ENCODE data around the gene CYTH3. TPM values are rescaled to one million over a fixed set of nuclear protein-coding genes. Genes with fewer than 3 reads are reported as not detected.
A peak's percentile ranks its signal among the peaks of the same experiment; 100 is the strongest.

Gene CYTH3
- total RNA-seq, 1 experiment from 2014 or later: 29.1 TPM

- Mint-ChIP-seq H3K27me3 (ENCODE audit: insufficient read depth, unreplicated experiment) (no peaks in the 10 kb centered on the region), H3K4me3 (ENCODE audit: unreplicated experiment) (no peak overlapping the region), H3K36me3 (ENCODE audit: insufficient read depth, unreplicated experiment) (no peaks in the 10 kb centered on the region), H3K27ac (ENCODE audit: unreplicated experiment) (peak overlapping the region; percentile 50), H3K9me3 (ENCODE audit: unreplicated experiment) (no peaks in the 10 kb centered on the region), H3K4me1 (ENCODE audit: low read depth, unreplicated experiment) (peaks cover 5% of the 10 kb centered on the region)
- no peaks in the 10 kb centered on the region for H3K36me3 ChIP-seq (ENCODE audit: control insufficient read depth, insufficient read depth, low read length)
- no TSS peak for BruUV-seq (replicated peaks)
- ChIA-PET CTCF (no interaction called here), POLR2A (interaction anchor here (0.5 kb wide), 1 partner anchor 233 kb away, joined by 6 read pairs; no protein-coding TSS in a partner anchor)
- H3K4me3 ChIP-seq (ENCODE audit: low read depth, low read length): no peak overlapping the region
- intact Hi-C loops (cut with micrococcal nuclease; ENCODE audit: unreplicated experiment): no loop called here
- no peaks in the 10 kb centered on the region for H3K9me3 ChIP-seq
- no peaks in the 10 kb centered on the region for H3K4me1 ChIP-seq
- no peaks in the 10 kb centered on the region for H3K27me3 ChIP-seq (replicated peaks; ENCODE audit: control insufficient read depth, insufficient read depth, low read length)
- peak in 1 of 2 experiments; percentile 45 for DNase-seq
- TF ChIP-seq CTCF (IDR thresholded peaks at IDR 0.05; ENCODE audit: insufficient read depth in 1 of 2, low read depth in 1 of 2, low read length in 1 of 2, severe bottlenecking in 1 of 2, unreplicated experiment in 1 of 2): no peak
Measured at GRCh38 chr7:6290319-6290741, 17.9 kb upstream of the CYTH3 start.

GRCh38 chr7:6288270-6288860 is 15.9 kb upstream of the CYTH3 start:
- peaks cover 9% of the 10 kb centered on the region for H3K9me3 Mint-ChIP-seq (ENCODE audit: unreplicated experiment)
- TF ChIP-seq CTCF (IDR thresholded peaks at IDR 0.05; ENCODE audit: insufficient read depth in 1 of 2, low read depth in 1 of 2, low read length in 1 of 2, severe bottlenecking in 1 of 2, unreplicated experiment in 1 of 2): no peak
- H3K27me3 Mint-ChIP-seq (ENCODE audit: insufficient read depth, unreplicated experiment): no peaks in the 10 kb centered on the region
- Histone ChIP-seq H3K9me3 (no peaks in the 10 kb centered on the region), H3K4me3 (ENCODE audit: low read depth, low read length) (no peak overlapping the region), H3K36me3 (ENCODE audit: control insufficient read depth, insufficient read depth, low read length) (no peaks in the 10 kb centered on the region), H3K27me3 (replicated peaks; ENCODE audit: control insufficient read depth, insufficient read depth, low read length) (no peaks in the 10 kb centered on the region), H3K4me1 (peaks cover 10% of the 10 kb centered on the region)
- ChIA-PET CTCF (no interaction called here), POLR2A (no interaction called here)
- intact Hi-C loops (cut with micrococcal nuclease; ENCODE audit: unreplicated experiment): no loop called here
- H3K4me1 Mint-ChIP-seq (ENCODE audit: low read depth, unreplicated experiment): peaks cover 12% of the 10 kb centered on the region
- H3K36me3 Mint-ChIP-seq (ENCODE audit: insufficient read depth, unreplicated experiment): peaks cover 14% of the 10 kb centered on the region
- H3K4me3 Mint-ChIP-seq (ENCODE audit: unreplicated experiment): no peak overlapping the region
- no peak overlapping the region for H3K27ac Mint-ChIP-seq (ENCODE audit: unreplicated experiment)
- no TSS peak for BruUV-seq (replicated peaks)
- no peak for DNase-seq

GRCh38 chr7:6286486-6286885 is 14.1 kb upstream of the CYTH3 start:
- DNase-seq: no peak
- Mint-ChIP-seq H3K4me3 (ENCODE audit: unreplicated experiment) (no peak overlapping the region), H3K9me3 (ENCODE audit: unreplicated experiment) (peaks cover 9% of the 10 kb centered on the region), H3K27me3 (ENCODE audit: insufficient read depth, unreplicated experiment) (no peaks in the 10 kb centered on the region), H3K4me1 (ENCODE audit: low read depth, unreplicated experiment) (peaks cover 12% of the 10 kb centered on the region), H3K36me3 (ENCODE audit: insufficient read depth, unreplicated experiment) (peaks cover 14% of the 10 kb centered on the region), H3K27ac (ENCODE audit: unreplicated experiment) (no peak overlapping the region)
- ChIA-PET CTCF (no interaction called here), POLR2A (no interaction called here)
- intact Hi-C loops (cut with micrococcal nuclease; ENCODE audit: unreplicated experiment): no loop called here
- Histone ChIP-seq H3K9me3 (no peaks in the 10 kb centered on the region), H3K4me1 (peaks cover 16% of the 10 kb centered on the region), H3K27me3 (replicated peaks; ENCODE audit: control insufficient read depth, insufficient read depth, low read length) (no peaks in the 10 kb centered on the region), H3K36me3 (ENCODE audit: control insufficient read depth, insufficient read depth, low read length) (no peaks in the 10 kb centered on the region), H3K4me3 (ENCODE audit: low read depth, low read length) (no peak overlapping the region)
- BruUV-seq (replicated peaks): no TSS peak
- no peak for TF ChIP-seq CTCF (IDR thresholded peaks at IDR 0.05; ENCODE audit: insufficient read depth in 1 of 2, low read depth in 1 of 2, low read length in 1 of 2, severe bottlenecking in 1 of 2, unreplicated experiment in 1 of 2)
